GM12878 (cell line): ENCODE data around the gene PSMB8. TPM values are rescaled to one million over a fixed set of nuclear protein-coding genes. Genes with fewer than 3 reads are reported as not detected.

Experiments
- ATF7 ChIP-seq: fragments of 450-650 bp; IDR thresholded peaks from 2 replicates; pipeline ENCODE4 v1.6.1; 2016; ENCODE audit warnings: low read depth, mild to moderate bottlenecking
- CBX3 ChIP-seq: fragments of 200-600 bp; sonication (generic); IDR thresholded peaks from 2 replicates; pipeline ENCODE4 v1.6.1; 2016; ENCODE audit warnings: low read depth, borderline replicate concordance
- CHD2 ChIP-seq: IDR thresholded peaks from 2 replicates; pipeline ENCODE4 v1.6.1; 2011; ENCODE audit warnings: low read depth, low read length, improper control_type of control experiment, borderline replicate concordance
- EGR1 ChIP-seq, 2 experiments: IDR thresholded peaks; 1 replicate in 1 of 2; 2 replicates in 1 of 2; pipeline ENCODE4 v1.6.1; 2011 to 2012; ENCODE audit warnings: low read depth in 2 of 2, low read length in 2 of 2, borderline replicate concordance in 1 of 2, mild to moderate bottlenecking in 1 of 2, moderate library complexity in 1 of 2
- ETV6 ChIP-seq, 2 experiments: fragments of 450-650 bp in 1 of 2; IDR thresholded peaks in 1 of 2; conservative IDR thresholded peaks in 1 of 2; 2 replicates each; pipeline ENCODE4 v1.6.1; 2014; ENCODE audit warnings: antibody characterized with exemption in 1 of 2, borderline replicate concordance in 1 of 2, low read depth in 1 of 2, mild to moderate bottlenecking in 1 of 2, moderate library complexity in 1 of 2
- EZH2 ChIP-seq: IDR thresholded peaks from 2 replicates; pipeline ENCODE4 v1.6.1; 2012; ENCODE audit warnings: low read depth, mild to moderate bottlenecking, control low read depth, inconsistent platforms, low read length, borderline replicate concordance; ENCODE audit not compliant: control insufficient read depth
- HCFC1 ChIP-seq: fragments of 150-350 bp; IDR thresholded peaks from 2 replicates; pipeline ENCODE4 v1.6.1; 2014; ENCODE audit warnings: low read length
- HDGF ChIP-seq: fragments of 450-650 bp; IDR thresholded peaks from 2 replicates; pipeline ENCODE4 v1.6.1; 2016; ENCODE audit warnings: antibody characterized with exemption
- MYB ChIP-seq: fragments of 150-350 bp; IDR thresholded peaks from 2 replicates; pipeline ENCODE4 v1.6.1; 2014; ENCODE audit warnings: mild to moderate bottlenecking, low read depth, low read length, borderline replicate concordance
- PAX5 ChIP-seq: IDR thresholded peaks from 2 replicates; pipeline ENCODE4 v1.6.1; 2011; ENCODE audit warnings: low read depth, low read length, borderline replicate concordance
- PML ChIP-seq: IDR thresholded peaks from 2 replicates; pipeline ENCODE4 v1.6.1; 2012; ENCODE audit warnings: low read length, inconsistent platforms
- STAT1 ChIP-seq: fragments of 450-650 bp; conservative IDR thresholded peaks from 2 replicates; pipeline ENCODE4 v1.6.1; 2014; ENCODE audit warnings: antibody characterized with exemption, mild to moderate bottlenecking
- TAF1 ChIP-seq: IDR thresholded peaks from 2 replicates; pipeline ENCODE4 v1.6.1; 2011; ENCODE audit warnings: mild to moderate bottlenecking, low read depth, low read length, borderline replicate concordance
- YY1 ChIP-seq: IDR thresholded peaks from 2 replicates; pipeline ENCODE4 v1.6.1; 2011; ENCODE audit warnings: low read depth, mild to moderate bottlenecking, low read length
- ZNF207 ChIP-seq: fragments of 450-650 bp; IDR thresholded peaks from 2 replicates; pipeline ENCODE4 v1.6.1; 2014; ENCODE audit warnings: antibody characterized with exemption, mild to moderate bottlenecking, borderline replicate concordance
- ZNF24 ChIP-seq: fragments of 450-650 bp; IDR thresholded peaks from 2 replicates; pipeline ENCODE4 v1.6.1; 2017; ENCODE audit warnings: antibody characterized with exemption, mild to moderate bottlenecking
- polyA plus RNA-seq, 11 experiments: library from polyadenylated mRNA; depleted of rRNA in 4 of 11; unstranded in 6 of 11; stranded (reverse) in 5 of 11; fragments of >200 nt; fragmentation: Nextera tagmentation in 4 of 11; fragmentation: Illumina TruSeq in 1 of 11; extraction: Ambion mirVana in 4 of 11; extraction: Trizol in 1 of 11; gene quantifications; 1 replicate in 1 of 11; 2 replicates in 10 of 11; pipeline versions ENCODE4 v1.2.1 to v1.2.3, GENCODE V29; 2011 to 2016; ENCODE audit warnings: inconsistent platforms in 2 of 11, missing spikeins in 2 of 11, low read depth in 1 of 11
- total RNA-seq, 4 experiments: library from RNA; depleted of rRNA in 3 of 4; stranded (reverse); fragments of >200 nt in 3 of 4; fragmentation: Illumina TruSeq in 1 of 4; extraction: Trizol in 1 of 4; gene quantifications; 2 replicates each; pipeline versions ENCODE4 v1.2.1 to v1.2.3, GENCODE V29; 2013 to 2021
- TF ChIP-seq, protein P1 (sequence below): IDR thresholded peaks from 2 replicates; pipeline ENCODE4 v1.6.1; 2012; ENCODE audit warnings: improper control_type of control experiment, low read depth, low read length; ENCODE audit not compliant: insufficient replicate concordance
- TF ChIP-seq, protein P2 (sequence below): fragments of 450-650 bp; IDR thresholded peaks from 2 replicates; pipeline ENCODE4 v1.6.1; 2016; ENCODE audit warnings: mild to moderate bottlenecking, moderate library complexity, borderline replicate concordance
- TF ChIP-seq, protein P3 (sequence below): fragments of 450-650 bp; IDR thresholded peaks from 2 replicates; pipeline ENCODE4 v1.6.1; 2016; ENCODE audit warnings: mild to moderate bottlenecking

PSMB8 gene
- total and polyA plus RNA-seq, 10 of the 15 experiments (the other 5 are each of a cell fraction or from before 2014, with no cell fraction given): 304 to 557 (median 379) TPM

DNA sequence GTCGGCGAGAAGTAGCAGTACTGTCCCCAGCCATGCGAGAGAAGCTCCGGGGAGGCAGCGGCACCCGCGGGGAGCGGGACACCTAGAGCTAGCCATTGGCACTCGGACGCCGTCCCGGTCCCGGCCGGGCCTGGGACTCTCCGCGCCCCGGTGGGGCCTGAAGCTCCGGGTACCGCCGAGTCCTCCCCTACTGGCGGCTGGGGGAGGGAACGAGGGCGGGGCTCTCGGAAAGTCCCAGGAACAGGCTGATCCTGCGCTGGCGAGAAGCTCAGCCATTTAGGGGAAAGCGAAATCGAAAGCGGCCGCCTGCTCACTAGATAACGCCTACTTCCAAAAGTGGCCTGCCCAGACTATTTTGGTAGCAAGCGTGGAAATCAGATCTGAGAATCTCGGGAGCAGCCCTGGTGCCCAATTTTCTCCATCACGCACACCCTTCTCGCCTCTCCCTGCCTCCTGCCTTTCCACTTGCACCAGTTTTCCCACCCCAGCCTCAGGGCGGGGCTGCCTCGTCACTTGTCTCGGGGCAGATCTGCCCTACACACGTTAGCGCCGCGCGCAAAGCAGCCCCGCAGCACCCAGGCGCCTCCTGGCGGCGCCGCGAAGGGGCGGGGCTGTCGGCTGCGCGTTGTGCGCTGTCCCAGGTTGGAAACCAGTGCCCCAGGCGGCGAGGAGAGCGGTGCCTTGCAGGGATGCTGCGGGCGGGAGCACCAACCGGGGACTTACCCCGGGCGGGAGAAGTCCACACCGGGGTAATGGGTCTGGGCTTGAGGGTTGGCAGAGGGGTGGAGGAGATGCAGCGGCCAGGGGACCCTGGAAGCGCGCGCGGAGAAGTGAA, 9.9 kb upstream of the PSMB8 start, which contains the start of the genes PSMB9 and TAP1 (continued):
- TF ChIP-seq, protein P1, sequence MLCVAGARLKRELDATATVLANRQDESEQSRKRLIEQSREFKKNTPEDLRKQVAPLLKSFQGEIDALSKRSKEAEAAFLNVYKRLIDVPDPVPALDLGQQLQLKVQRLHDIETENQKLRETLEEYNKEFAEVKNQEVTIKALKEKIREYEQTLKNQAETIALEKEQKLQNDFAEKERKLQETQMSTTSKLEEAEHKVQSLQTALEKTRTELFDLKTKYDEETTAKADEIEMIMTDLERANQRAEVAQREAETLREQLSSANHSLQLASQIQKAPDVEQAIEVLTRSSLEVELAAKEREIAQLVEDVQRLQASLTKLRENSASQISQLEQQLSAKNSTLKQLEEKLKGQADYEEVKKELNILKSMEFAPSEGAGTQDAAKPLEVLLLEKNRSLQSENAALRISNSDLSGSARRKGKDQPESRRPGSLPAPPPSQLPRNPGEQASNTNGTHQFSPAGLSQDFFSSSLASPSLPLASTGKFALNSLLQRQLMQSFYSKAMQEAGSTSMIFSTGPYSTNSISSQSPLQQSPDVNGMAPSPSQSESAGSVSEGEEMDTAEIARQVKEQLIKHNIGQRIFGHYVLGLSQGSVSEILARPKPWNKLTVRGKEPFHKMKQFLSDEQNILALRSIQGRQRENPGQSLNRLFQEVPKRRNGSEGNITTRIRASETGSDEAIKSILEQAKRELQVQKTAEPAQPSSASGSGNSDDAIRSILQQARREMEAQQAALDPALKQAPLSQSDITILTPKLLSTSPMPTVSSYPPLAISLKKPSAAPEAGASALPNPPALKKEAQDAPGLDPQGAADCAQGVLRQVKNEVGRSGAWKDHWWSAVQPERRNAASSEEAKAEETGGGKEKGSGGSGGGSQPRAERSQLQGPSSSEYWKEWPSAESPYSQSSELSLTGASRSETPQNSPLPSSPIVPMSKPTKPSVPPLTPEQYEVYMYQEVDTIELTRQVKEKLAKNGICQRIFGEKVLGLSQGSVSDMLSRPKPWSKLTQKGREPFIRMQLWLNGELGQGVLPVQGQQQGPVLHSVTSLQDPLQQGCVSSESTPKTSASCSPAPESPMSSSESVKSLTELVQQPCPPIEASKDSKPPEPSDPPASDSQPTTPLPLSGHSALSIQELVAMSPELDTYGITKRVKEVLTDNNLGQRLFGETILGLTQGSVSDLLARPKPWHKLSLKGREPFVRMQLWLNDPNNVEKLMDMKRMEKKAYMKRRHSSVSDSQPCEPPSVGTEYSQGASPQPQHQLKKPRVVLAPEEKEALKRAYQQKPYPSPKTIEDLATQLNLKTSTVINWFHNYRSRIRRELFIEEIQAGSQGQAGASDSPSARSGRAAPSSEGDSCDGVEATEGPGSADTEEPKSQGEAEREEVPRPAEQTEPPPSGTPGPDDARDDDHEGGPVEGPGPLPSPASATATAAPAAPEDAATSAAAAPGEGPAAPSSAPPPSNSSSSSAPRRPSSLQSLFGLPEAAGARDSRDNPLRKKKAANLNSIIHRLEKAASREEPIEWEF: no peak
- no peak for TF ChIP-seq PAX5
- TF ChIP-seq CBX3: no peak
- TF ChIP-seq STAT1: peak; percentile 76; the same call in 1 of the 2 replicates
- TF ChIP-seq MYB: no peak
- no peak for TF ChIP-seq ETV6 (conservative IDR thresholded peaks at IDR 0.05 in 1 of 2, IDR thresholded peaks at IDR 0.05 in 1 of 2; ENCODE audit: borderline replicate concordance in 1 of 2, low read depth in 1 of 2)
- peak; percentile 84 for TF ChIP-seq PML
- 0 out of 2 replicates have a peak, but pooled peaks have one; percentile 21 for TF ChIP-seq ZNF24
- TF ChIP-seq CHD2: no peak
- 0 out of 3 replicates have a peak, but pooled peaks of 1 of the 2 experiments have one; percentile 29 for TF ChIP-seq EGR1 (IDR thresholded peaks at IDR 0.05; ENCODE audit: borderline replicate concordance in 1 of 2, low read depth in 2 of 2, low read length in 2 of 2)
- TF ChIP-seq, protein P2, sequence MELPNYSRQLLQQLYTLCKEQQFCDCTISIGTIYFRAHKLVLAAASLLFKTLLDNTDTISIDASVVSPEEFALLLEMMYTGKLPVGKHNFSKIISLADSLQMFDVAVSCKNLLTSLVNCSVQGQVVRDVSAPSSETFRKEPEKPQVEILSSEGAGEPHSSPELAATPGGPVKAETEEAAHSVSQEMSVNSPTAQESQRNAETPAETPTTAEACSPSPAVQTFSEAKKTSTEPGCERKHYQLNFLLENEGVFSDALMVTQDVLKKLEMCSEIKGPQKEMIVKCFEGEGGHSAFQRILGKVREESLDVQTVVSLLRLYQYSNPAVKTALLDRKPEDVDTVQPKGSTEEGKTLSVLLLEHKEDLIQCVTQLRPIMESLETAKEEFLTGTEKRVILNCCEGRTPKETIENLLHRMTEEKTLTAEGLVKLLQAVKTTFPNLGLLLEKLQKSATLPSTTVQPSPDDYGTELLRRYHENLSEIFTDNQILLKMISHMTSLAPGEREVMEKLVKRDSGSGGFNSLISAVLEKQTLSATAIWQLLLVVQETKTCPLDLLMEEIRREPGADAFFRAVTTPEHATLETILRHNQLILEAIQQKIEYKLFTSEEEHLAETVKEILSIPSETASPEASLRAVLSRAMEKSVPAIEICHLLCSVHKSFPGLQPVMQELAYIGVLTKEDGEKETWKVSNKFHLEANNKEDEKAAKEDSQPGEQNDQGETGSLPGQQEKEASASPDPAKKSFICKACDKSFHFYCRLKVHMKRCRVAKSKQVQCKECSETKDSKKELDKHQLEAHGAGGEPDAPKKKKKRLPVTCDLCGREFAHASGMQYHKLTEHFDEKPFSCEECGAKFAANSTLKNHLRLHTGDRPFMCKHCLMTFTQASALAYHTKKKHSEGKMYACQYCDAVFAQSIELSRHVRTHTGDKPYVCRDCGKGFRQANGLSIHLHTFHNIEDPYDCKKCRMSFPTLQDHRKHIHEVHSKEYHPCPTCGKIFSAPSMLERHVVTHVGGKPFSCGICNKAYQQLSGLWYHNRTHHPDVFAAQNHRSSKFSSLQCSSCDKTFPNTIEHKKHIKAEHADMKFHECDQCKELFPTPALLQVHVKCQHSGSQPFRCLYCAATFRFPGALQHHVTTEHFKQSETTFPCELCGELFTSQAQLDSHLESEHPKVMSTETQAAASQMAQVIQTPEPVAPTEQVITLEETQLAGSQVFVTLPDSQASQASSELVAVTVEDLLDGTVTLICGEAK: no peak
- peak; percentile 71; the same call in 1 of the 2 replicates for TF ChIP-seq TAF1
- TF ChIP-seq ZNF207: peak; percentile 12; the same call in 1 of the 2 replicates
- TF ChIP-seq HDGF: peak; percentile 12; the same call in 1 of the 2 replicates
- peak; percentile 62 for TF ChIP-seq YY1
- TF ChIP-seq EZH2: no peak
- no peak for TF ChIP-seq HCFC1
- TF ChIP-seq, protein P3, sequence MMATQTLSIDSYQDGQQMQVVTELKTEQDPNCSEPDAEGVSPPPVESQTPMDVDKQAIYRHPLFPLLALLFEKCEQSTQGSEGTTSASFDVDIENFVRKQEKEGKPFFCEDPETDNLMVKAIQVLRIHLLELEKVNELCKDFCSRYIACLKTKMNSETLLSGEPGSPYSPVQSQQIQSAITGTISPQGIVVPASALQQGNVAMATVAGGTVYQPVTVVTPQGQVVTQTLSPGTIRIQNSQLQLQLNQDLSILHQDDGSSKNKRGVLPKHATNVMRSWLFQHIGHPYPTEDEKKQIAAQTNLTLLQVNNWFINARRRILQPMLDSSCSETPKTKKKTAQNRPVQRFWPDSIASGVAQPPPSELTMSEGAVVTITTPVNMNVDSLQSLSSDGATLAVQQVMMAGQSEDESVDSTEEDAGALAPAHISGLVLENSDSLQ: peak; percentile 51
- TF ChIP-seq ATF7: peak; percentile 59; the same call in 1 of the 2 replicates
